Endothelial cell of umbilical vein (primary cell): ENCODE results near the gene CAMK2N2. TPM values are rescaled to one million over a fixed set of nuclear protein-coding genes. Genes with fewer than 3 reads are reported as not detected.

Experiments used
- BruUV-seq: library from RNA; stranded (reverse); fragments of 400-500 nt; replicated peaks from 2 replicates; lab custom pipeline; 2021; lab: Mats Ljungman, UMichigan
- CTCF ChIA-PET: fragments of 300-600, 350-600 bp; sonication (Branson Sonifier 250); formaldehyde crosslinking; loops from one replicate; lab custom pipeline; 2021; ENCODE audit warnings: antibody characterized with exemption, inconsistent platforms; lab: Charles Lee
- POLR2A ChIA-PET: fragments of 300-600, 350-600 bp; sonication (Branson Sonifier 250); formaldehyde crosslinking; loops from one replicate; lab custom pipeline; 2021; ENCODE audit warnings: antibody characterized with exemption, inconsistent platforms; lab: Charles Lee
- DNase-seq: peaks from one replicate; pipeline ENCODE4 v3.0.0-alpha.2; 2011; ENCODE audit warnings: low read depth, low spot score
- FAIRE-seq: peaks from 2 replicates; lab custom pipeline; 2011; peaks lifted over from hg19 to GRCh38; lab: Jason Lieb, UNC
- H2AFZ ChIP-seq: 2 replicates; pipeline ENCODE4 v1.6.0; 2012; ENCODE audit warnings: low read depth, low read length, control low read depth, inconsistent platforms
- H3K27ac ChIP-seq: 2 replicates; pipeline ENCODE4 v1.5.1; 2011; ENCODE audit warnings: low read depth, mild to moderate bottlenecking, control low read depth, low read length, moderate library complexity; ENCODE audit not compliant: insufficient read depth
- H3K27me3 ChIP-seq, 2 experiments: 2 replicates each; pipeline versions ENCODE4 v1.6.0 to v1.6.1; 2011; ENCODE audit warnings: low read length in 2 of 2, mixed read lengths in 1 of 2; ENCODE audit not compliant: control insufficient read depth in 2 of 2, insufficient read depth in 2 of 2
- H3K36me3 ChIP-seq, 2 experiments: 2 replicates in 1 of 2; 3 replicates in 1 of 2; pipeline ENCODE4 v1.5.1; 2011; ENCODE audit warnings: low read length in 2 of 2, mild to moderate bottlenecking in 1 of 2, moderate library complexity in 1 of 2; ENCODE audit not compliant: control insufficient read depth in 2 of 2, insufficient read depth in 2 of 2; ENCODE audit errors: extremely low read depth in 1 of 2
- H3K4me1 ChIP-seq: 3 replicates; pipeline ENCODE4 v1.5.1; 2011; ENCODE audit warnings: mild to moderate bottlenecking, low read length; ENCODE audit not compliant: control insufficient read depth, insufficient read depth; ENCODE audit errors: extremely low read depth
- H3K4me2 ChIP-seq: 2 replicates; pipeline ENCODE4 v1.6.1; 2011; ENCODE audit warnings: low read length, control low read depth, mixed read lengths; ENCODE audit not compliant: insufficient read depth
- H3K4me3 ChIP-seq, 3 experiments: fragments of 200-600 bp in 1 of 3; sonication (generic), shearing (Covaris generic) in 1 of 3; replicated peaks in 1 of 3; 2 replicates each; pipeline ENCODE4 v1.5.1; 2011 to 2016; ENCODE audit warnings: control low read depth in 3 of 3, low read length in 3 of 3, mild to moderate bottlenecking in 2 of 3, inconsistent platforms in 1 of 3, low read depth in 1 of 3, moderate library complexity in 1 of 3; ENCODE audit not compliant: insufficient read depth in 1 of 3
- H3K79me2 ChIP-seq: 2 replicates; pipeline ENCODE4 v1.6.0; 2012; ENCODE audit warnings: low read length, inconsistent platforms; ENCODE audit not compliant: control insufficient read depth, insufficient read depth
- H3K9ac ChIP-seq: replicated peaks from 2 replicates; pipeline ENCODE3; 2011; ENCODE audit warnings: low read length, control low read depth; ENCODE audit not compliant: insufficient read depth; ENCODE audit errors: extremely low read depth
- H3K9me1 ChIP-seq: replicated peaks from 3 replicates; pipeline ENCODE4 v1.6.0; 2011; ENCODE audit warnings: mild to moderate bottlenecking, low read length; ENCODE audit not compliant: control insufficient read depth, insufficient read depth; ENCODE audit errors: extremely low read depth
- H3K9me3 ChIP-seq: replicated peaks from 2 replicates; pipeline ENCODE4 v1.5.1; 2012; ENCODE audit warnings: low read length, inconsistent platforms; ENCODE audit not compliant: control insufficient read depth, insufficient read depth
- H4K20me1 ChIP-seq: replicated peaks from 2 replicates; pipeline ENCODE3; 2011; ENCODE audit warnings: mild to moderate bottlenecking, low read length; ENCODE audit not compliant: control insufficient read depth, insufficient read depth; ENCODE audit errors: extremely low read depth
- CTCF ChIP-seq, 2 donors: IDR thresholded peaks; 1 replicate in 1 of 2; 2 replicates in 1 of 2; pipeline ENCODE4 v1.5.1; 2011; ENCODE audit warnings: low read length in 2 of 2, mild to moderate bottlenecking in 2 of 2, moderate library complexity in 2 of 2, control low read depth in 1 of 2, inconsistent platforms in 1 of 2, low read depth in 1 of 2; ENCODE audit not compliant: insufficient read depth in 1 of 2; ENCODE audit errors: extremely low read depth in 1 of 2
- EZH2 ChIP-seq: IDR thresholded peaks from 2 replicates; pipeline ENCODE4 v1.6.1; 2012; ENCODE audit warnings: borderline replicate concordance, low read depth, mild to moderate bottlenecking, moderate library complexity, low read length, inconsistent platforms; ENCODE audit not compliant: severe bottlenecking
- FOS ChIP-seq: IDR thresholded peaks from 2 replicates; pipeline ENCODE4 v1.6.1; 2011; ENCODE audit warnings: mild to moderate bottlenecking, low read length, moderate library complexity, borderline replicate concordance; ENCODE audit not compliant: insufficient read depth
- GATA2 ChIP-seq: IDR thresholded peaks from 2 replicates; pipeline ENCODE4 v1.7.0; 2011; ENCODE audit warnings: low read depth, mild to moderate bottlenecking, moderate library complexity, mixed read lengths, low read length; ENCODE audit not compliant: insufficient read length, insufficient read depth
- JUN ChIP-seq: IDR thresholded peaks from 2 replicates; pipeline ENCODE4 v1.6.1; 2011; ENCODE audit warnings: borderline replicate concordance, low read depth; ENCODE audit not compliant: insufficient read length, insufficient read depth
- MAX ChIP-seq: IDR thresholded peaks from 2 replicates; pipeline ENCODE4 v1.6.1; 2011; ENCODE audit not compliant: insufficient read depth, insufficient read length
- MYC ChIP-seq: IDR thresholded peaks from one replicate; pipeline ENCODE4 v1.6.1; 2011; ENCODE audit warnings: mild to moderate bottlenecking, low read depth, low read length
- POLR2A ChIP-seq: IDR thresholded peaks from 2 replicates; pipeline ENCODE4 v1.6.1; 2012; ENCODE audit warnings: low read depth, mild to moderate bottlenecking, control low read depth, low read length
- POLR2AphosphoS5 ChIP-seq: IDR thresholded peaks from 2 replicates; pipeline ENCODE4 v1.6.1; 2012; ENCODE audit warnings: low read depth, mild to moderate bottlenecking, control low read depth, low read length, moderate library complexity; ENCODE audit not compliant: insufficient read depth
- dilution Hi-C: fragments of 300-500 bp; cut with MboI; formaldehyde crosslinking; loops from one replicate; pipeline ENCODE4 v1.15.0; 2019; ENCODE audit warnings: low sequenced_read_pairs; ENCODE audit not compliant: extremely low pct_ligation_motif_present
- intact Hi-C: fragments of 100-400 bp; cut with micrococcal nuclease; formaldehyde crosslinking; loops from one replicate; pipeline ENCODE4 v1.10.0; 2022
- polyA plus RNA-seq, 4 experiments: library from polyadenylated mRNA; depleted of rRNA in 3 of 4; stranded (reverse) in 3 of 4; unstranded in 1 of 4; fragments of >200 nt; gene quantifications; 2 replicates each; pipeline versions ENCODE4 v1.2.1 to v1.2.3, GENCODE V29; 2011 to 2012; ENCODE audit warnings: missing spikeins in 1 of 4
- total RNA-seq: library from RNA; stranded (reverse); gene quantifications from 2 replicates; pipeline ENCODE4 v1.2.3, GENCODE V29; 2021

Gene CAMK2N2
- total and polyA plus RNA-seq, 2 donors (not counting 3 experiments of a cell fraction or from before 2014, with no cell fraction given): 0.11 TPM; not detected in 1

- H3K9me1 ChIP-seq: no peaks in the 10 kb centered on the region
- no peak for TF ChIP-seq MYC
- no peak for TF ChIP-seq FOS
- no peak for TF ChIP-seq JUN
- TF ChIP-seq GATA2: no peak
- no peak for TF ChIP-seq CTCF (IDR thresholded peaks at IDR 0.05; ENCODE audit: extremely low read depth in 1 of 2, insufficient read depth in 1 of 2, low read depth in 1 of 2, low read length in 2 of 2)
- TF ChIP-seq POLR2A: no peak
- TF ChIP-seq MAX: no peak
- TF ChIP-seq POLR2AphosphoS5: no peak
- no peak for TF ChIP-seq EZH2
- no peak overlapping the region for H3K4me3 ChIP-seq
- no peak overlapping the region for H3K9ac ChIP-seq
- no peaks in the 10 kb centered on the region for H3K36me3 ChIP-seq
- intact Hi-C loops (no loop called here), dilution Hi-C loops (no loop called here)
- no peaks in the 10 kb centered on the region for H3K9me3 ChIP-seq
- no peaks in the 10 kb centered on the region for H3K79me2 ChIP-seq
- DNase-seq (no peak), FAIRE-seq (no peak)
- H3K4me2 ChIP-seq: no peak overlapping the region
- POLR2A ChIA-PET: no interaction called here
- H3K27me3 ChIP-seq: peaks cover 18 to 19% of the 10 kb centered on the region in 2 experiments
- CTCF ChIA-PET: interaction anchor here (8.1 kb wide), 1 partner anchor 9 kb away, joined by 98 read pairs; the partner anchor contains the start of gene VWA5B2
- BruUV-seq: no TSS peak
- H3K27ac ChIP-seq: no peak overlapping the region
- H3K4me1 ChIP-seq: no peaks in the 10 kb centered on the region
- no peaks in the 10 kb centered on the region for H4K20me1 ChIP-seq
- no peak overlapping the region for H2AFZ ChIP-seq
These were observed 25.3 kb downstream of the CAMK2N2 start for GRCh38 chr3:184236033-184236410.
